Dedifferentiated amniotic fluid mesenchymal stem cell (primary cell): ENCODE results near the gene ERBB4.
"Not testable (repeated sequence)": the region's sequence is repeated elsewhere in the genome, so short reads cannot be mapped to it uniquely, and the experiment has no call there.

Source experiments
- DNase-seq: peaks from one replicate; pipeline ENCODE4 v3.0.0-alpha.2; 2016; ENCODE audit errors: extremely low spot score

ERBB4 gene

DNA sequence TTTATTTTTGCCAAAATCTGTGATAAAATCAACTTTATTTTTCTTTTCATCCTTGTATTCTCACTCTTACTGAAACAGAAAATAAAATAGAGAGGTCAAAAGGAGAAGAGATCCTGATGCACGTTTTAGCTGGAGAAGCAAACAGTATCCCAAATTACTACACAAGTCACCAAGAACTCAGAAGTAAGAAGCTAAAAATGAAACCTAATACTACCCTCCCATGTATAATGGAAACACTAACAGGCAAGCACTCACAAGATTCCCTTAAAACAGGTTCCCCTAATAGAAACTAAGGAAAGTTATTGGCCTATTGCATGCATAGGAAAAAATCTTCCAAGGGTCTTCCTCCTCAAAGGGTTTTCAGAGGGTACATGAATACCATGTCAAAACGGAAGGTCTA lies 927.0 kb downstream of the ERBB4 start:
- DNase-seq, result no peak

- DNase-seq, result no peak
These were observed 927.5 kb downstream of the ERBB4 start for GRCh38 chr2:211611061-211611518.

GRCh38 chr2:211609127-211609526 lies 929.5 kb downstream of the ERBB4 start:
- DNase-seq, result no peak

GRCh38 chr2:211599146-211599545 lies 939.5 kb downstream of the ERBB4 start:
- DNase-seq, result peak; percentile 51

GRCh38 chr2:211598238-211598637 lies 940.4 kb downstream of the ERBB4 start:
- peak; percentile 81 for DNase-seq

- DNase-seq, result not testable (repeated sequence)
These were observed 946.6 kb downstream of the ERBB4 start for GRCh38 chr2:211592006-211592405.

DNA sequence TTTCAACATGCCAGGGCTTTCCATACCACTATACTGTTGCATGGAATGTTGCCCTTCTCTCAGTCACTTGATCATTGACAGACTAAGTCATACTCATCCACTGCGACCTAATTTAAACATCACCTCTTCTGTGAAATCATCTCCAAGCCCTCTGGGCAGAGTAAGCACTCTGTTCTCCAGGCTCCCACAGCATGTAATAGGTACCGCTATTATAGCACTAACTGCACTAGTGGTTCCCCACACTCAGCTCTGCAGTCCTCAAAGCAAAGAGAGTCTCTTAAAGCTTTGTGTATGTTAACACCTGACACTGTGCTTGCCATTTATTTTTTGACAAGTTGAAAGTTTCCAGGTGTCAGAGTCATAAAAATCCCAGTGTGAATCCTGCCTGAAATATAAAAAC lies 947.2 kb downstream of the ERBB4 start:
- no peak for DNase-seq

- DNase-seq, result no peak
These were observed 970.2 kb downstream of the ERBB4 start for GRCh38 chr2:211568439-211568838.

GRCh38 chr2:211564441-211564840 lies 974.2 kb downstream of the ERBB4 start:
- no peak for DNase-seq

- no peak for DNase-seq
These were observed 993.0 kb downstream of the ERBB4 start for GRCh38 chr2:211545582-211545981.

- DNase-seq, result no peak
These were observed 1004.0 kb downstream of the ERBB4 start for GRCh38 chr2:211534632-211535031.

DNA sequence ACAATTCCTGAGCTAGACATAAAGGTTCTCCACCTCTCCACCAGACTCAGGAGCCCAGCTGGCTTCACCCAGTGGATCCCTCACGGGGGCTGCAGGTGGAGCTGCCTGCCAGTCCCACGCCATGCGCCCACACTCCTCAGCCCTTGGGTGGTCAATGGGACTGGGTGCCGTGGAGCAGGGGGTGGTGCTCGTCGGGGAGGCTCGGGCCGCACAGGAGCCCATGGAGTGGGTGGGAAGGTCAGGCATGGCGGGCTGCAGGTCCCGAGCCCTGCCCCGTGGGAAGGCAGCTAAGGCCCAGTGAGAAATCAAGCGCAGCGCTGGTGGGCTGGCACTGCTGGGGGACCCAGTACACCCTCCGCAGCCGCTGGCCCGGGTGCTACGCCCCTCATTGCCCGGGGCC lies 1014.4 kb downstream of the ERBB4 start:
- not testable (repeated sequence) for DNase-seq

DNA sequence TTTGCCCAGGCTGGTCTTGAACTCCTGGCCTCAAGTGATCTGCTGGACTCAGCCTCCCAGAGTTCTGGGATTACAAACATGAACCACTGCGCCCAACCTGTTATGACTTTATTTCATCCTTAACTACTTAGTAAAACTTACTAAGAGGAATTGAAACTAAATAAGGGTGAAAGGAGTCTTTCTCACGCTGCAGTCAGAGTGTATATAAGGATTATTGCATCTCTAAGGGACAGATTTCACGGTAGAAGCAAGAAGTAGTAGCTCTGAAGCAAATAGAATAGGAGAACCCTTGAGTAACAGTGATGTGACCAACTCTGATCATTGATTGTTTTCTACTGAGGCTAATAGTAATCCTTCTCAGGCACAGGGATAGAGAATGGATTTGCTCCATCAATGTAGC lies 1022.1 kb downstream of the ERBB4 start:
- no peak for DNase-seq

DNA sequence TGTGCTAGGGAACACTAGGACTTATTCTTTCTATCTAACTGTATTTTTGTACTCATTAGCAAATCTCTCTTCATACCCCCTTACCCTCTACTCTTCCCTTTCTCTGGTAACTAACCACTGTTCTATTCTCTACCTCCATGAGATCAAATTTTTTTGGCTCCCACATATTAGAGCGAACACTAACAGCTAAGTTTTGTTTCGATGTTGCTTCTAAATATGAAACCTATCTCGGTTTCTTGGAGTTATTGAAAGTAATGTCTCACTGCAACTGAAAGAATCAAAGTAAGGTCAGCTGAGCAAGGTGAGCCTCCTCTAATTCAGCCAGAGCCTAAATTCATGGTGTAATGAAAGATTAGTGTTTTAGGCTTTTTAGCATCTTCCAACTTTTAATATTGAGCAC lies 1024.6 kb downstream of the ERBB4 start:
- DNase-seq, result no peak

- no peak for DNase-seq
These were observed 1025.2 kb downstream of the ERBB4 start for GRCh38 chr2:211513446-211513845.

- no peak for DNase-seq
These were observed 1025.8 kb downstream of the ERBB4 start for GRCh38 chr2:211512806-211513205.

DNA sequence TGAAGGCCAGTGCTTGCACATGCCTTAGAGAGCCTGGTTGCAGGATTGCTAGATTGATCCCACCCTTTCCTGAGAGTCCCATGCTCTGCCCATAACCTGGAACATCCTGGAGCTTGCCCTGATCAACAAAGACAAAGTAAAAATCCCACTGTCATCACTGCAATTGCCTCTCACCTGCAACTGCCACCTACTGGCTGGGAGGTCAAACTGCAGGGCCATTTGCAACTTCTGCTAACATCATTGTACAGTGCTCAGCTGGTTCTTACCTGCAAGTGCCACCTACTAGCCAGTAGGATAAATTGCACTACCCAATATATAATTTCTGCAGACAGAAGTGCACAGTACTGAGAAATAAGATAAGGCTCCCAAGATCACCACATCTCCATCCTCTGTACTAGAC lies 1034.7 kb downstream of the ERBB4 start:
- no peak for DNase-seq

DNA sequence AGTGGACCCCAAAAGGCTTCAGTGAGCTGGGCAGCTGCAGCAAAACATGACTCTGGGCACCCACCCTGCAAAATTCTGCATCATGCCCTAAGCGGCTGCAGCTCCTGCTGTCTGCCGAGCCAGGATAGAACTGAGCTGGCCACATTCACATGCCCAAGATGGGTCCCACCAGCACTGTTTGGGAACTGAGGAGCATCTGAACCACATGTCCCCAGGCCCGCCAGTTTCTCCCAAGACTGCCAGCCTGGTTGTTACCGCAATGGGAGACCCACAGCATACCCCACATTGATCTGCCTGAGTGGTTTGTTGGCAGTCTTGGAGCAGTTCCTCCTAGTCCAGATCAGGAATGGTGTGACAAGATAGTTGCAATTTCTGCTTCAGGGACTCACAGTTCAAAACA lies 1035.4 kb downstream of the ERBB4 start:
- no peak for DNase-seq

- DNase-seq, result no peak
These were observed 1039.9 kb downstream of the ERBB4 start for GRCh38 chr2:211498551-211499205.

- DNase-seq, result no peak
These were observed 1043.3 kb downstream of the ERBB4 start for GRCh38 chr2:211495339-211495738.

- DNase-seq, result no peak
These were observed 1044.1 kb downstream of the ERBB4 start for GRCh38 chr2:211494536-211494935.

DNA sequence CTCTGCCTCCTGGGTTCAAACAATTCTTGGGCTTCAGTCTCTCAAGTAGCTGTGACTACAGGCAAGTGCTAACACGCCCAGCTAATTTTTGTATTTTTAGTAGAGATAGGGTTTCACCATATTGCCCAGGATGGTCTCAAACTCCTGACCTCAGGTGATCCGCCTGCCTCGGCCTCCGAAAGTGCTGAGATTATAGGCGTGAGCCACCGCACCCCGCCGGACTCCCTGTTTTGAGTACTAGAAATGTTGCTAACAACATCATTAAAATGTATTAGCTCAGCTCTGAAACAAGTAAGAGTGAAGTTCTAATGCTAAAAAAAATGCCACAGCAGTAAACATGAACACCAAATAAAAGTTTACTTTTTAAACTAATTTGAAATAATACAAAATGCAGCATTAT lies 1044.5 kb downstream of the ERBB4 start:
- no peak for DNase-seq

- no peak for DNase-seq
These were observed 1050.9 kb downstream of the ERBB4 start for GRCh38 chr2:211487733-211488132.

GRCh38 chr2:211479536-211480150 lies 1059.0 kb downstream of the ERBB4 start:
- no peak for DNase-seq
